Natural killer cell (primary cell): ENCODE measurements around the gene TMEM126A. TPM values are rescaled to one million over a fixed set of nuclear protein-coding genes. Genes with fewer than 3 reads are reported as not detected.

Experiments
- ATAC-seq, 3 donors: fragments of 150-1000 bp in 2 of 3; fragments of 200-7000 bp in 1 of 3; cut with Tn5 transposase; 1 replicate in 1 of 3; 2 replicates in 2 of 3; pipeline ENCODE4 v1.10.0; 2021; ENCODE audit warnings: mild to moderate bottlenecking in 2 of 3, moderate library complexity in 2 of 3
- DNase-seq, 2 donors: peaks; one replicate each; pipeline versions ENCODE4 v3.0.0 to v3.0.0-alpha.2; 2013 to 2021; ENCODE audit warnings: mixed read lengths in 1 of 2
- H3K27ac ChIP-seq: one replicate; pipeline ENCODE4 v1.5.1; 2013; ENCODE audit warnings: mild to moderate bottlenecking, low read length
- H3K27me3 ChIP-seq: one replicate; pipeline ENCODE4 v1.6.1; 2013; ENCODE audit warnings: low read length; ENCODE audit not compliant: control insufficient read depth, insufficient read depth
- H3K36me3 ChIP-seq: one replicate; pipeline ENCODE4 v1.6.1; 2013; ENCODE audit warnings: low read length; ENCODE audit not compliant: control insufficient read depth, insufficient read depth
- H3K4me1 ChIP-seq: one replicate; pipeline ENCODE4 v1.6.1; 2013; ENCODE audit warnings: low read length; ENCODE audit not compliant: control insufficient read depth, insufficient read depth
- H3K4me3 ChIP-seq: one replicate; pipeline ENCODE4 v1.5.1; 2013; ENCODE audit warnings: low read length
- H3K9me3 ChIP-seq: one replicate; pipeline ENCODE4 v1.6.1; 2013; ENCODE audit warnings: low read length; ENCODE audit not compliant: control insufficient read depth, insufficient read depth
- H3K27ac Mint-ChIP-seq, 2 donors: one replicate each; pipeline ENCODE4 v1.8.0; 2022; ENCODE audit warnings: mild to moderate bottlenecking in 2 of 2, mixed read lengths in 2 of 2, moderate library complexity in 1 of 2
- H3K27me3 Mint-ChIP-seq, 2 donors: one replicate each; pipeline ENCODE4 v1.8.0; 2022; ENCODE audit warnings: low read depth in 2 of 2, mixed read lengths in 2 of 2
- H3K36me3 Mint-ChIP-seq: one replicate; pipeline ENCODE4 v1.8.0; 2022; ENCODE audit warnings: mixed read lengths
- H3K4me1 Mint-ChIP-seq, 2 donors: one replicate each; pipeline ENCODE4 v1.8.0; 2022; ENCODE audit warnings: mixed read lengths in 2 of 2
- H3K4me3 Mint-ChIP-seq: one replicate; pipeline ENCODE4 v1.8.0; 2022; ENCODE audit warnings: mild to moderate bottlenecking, moderate library complexity, mixed read lengths
- H3K9me3 Mint-ChIP-seq, 2 donors: one replicate each; pipeline ENCODE4 v1.8.0; 2022; ENCODE audit warnings: mixed read lengths in 2 of 2
- CTCF ChIP-seq: fragments of 200-600 bp; IDR thresholded peaks from one replicate; pipeline ENCODE4 v1.8.0; 2022; ENCODE audit warnings: antibody characterized with exemption
- WGBS: methylation state at CpG from one replicate; pipeline ENCODE4 v1.1.7; 2013; ENCODE audit warnings: missing lambda C conversion rate; ENCODE audit not compliant: insufficient coverage; 5-methylcytosine and 5-hydroxymethylcytosine counted together
- intact Hi-C: fragments of 100-400 bp; cut with micrococcal nuclease; formaldehyde crosslinking; loops from one replicate; pipeline ENCODE4 v1.14.2; 2022
- total RNA-seq, 4 donors: library from RNA; stranded (reverse); fragments of 120-200 nt in 1 of 4; gene quantifications; one replicate each; pipeline versions ENCODE4 v1.2.3 to v1.2.4, GENCODE V29; 2013 to 2022

Gene TMEM126A
- 10 to 100 TPM; 16.8 to 27.6 (median 23.2) TPM for total RNA-seq
- total RNA-seq (2013) = 28.4 TPM

- Histone ChIP-seq H3K9me3 (no peaks in the 10 kb centered on the region), H3K4me3 (peak within 1 kb of the TSS; percentile 79), H3K4me1 (peaks cover 8% of the 10 kb centered on the region), H3K27me3 (peaks cover 10% of the 10 kb centered on the region), H3K36me3 (peaks cover 2% of the 10 kb centered on the region), H3K27ac (peak within 1 kb of the TSS; percentile 68)
- H3K36me3 Mint-ChIP-seq = no peaks in the 10 kb centered on the region
- peaks cover 25 to 31% of the 10 kb centered on the region in 2 donors for H3K27me3 Mint-ChIP-seq
- ATAC-seq (peak; percentile 99 to 100 (median 99)), DNase-seq (peak; percentile 86 to 94)
- no peaks in the 10 kb centered on the region for H3K9me3 Mint-ChIP-seq
- peak within 1 kb of the TSS; percentile 100 for H3K4me3 Mint-ChIP-seq
- no peak for TF ChIP-seq CTCF
- WGBS = under 1% methylated on average over 33 of the region's 33 CpGs
- intact Hi-C loops = loop anchor here (1.0 to 5.0 kb wide), 4 partner anchors 17 to 165 kb away; partner anchors contain the start of genes SYTL2 and TMEM126B
- H3K4me1 Mint-ChIP-seq = peaks cover 27 to 28% of the 10 kb centered on the region in 2 donors
- H3K27ac Mint-ChIP-seq = peak within 1 kb of the TSS; percentile 94 to 98
These were observed at the start of gene TMEM126A for GRCh38 chr11:85647604-85648299. TMEM126A (plus strand) TSS chr11:85647967; CDS start chr11:85650256, 2,289 bp downstream.

- H3K27me3 Mint-ChIP-seq = peaks cover 0 to 5% of the 10 kb centered on the region in 2 donors
- no peak overlapping the region for H3K27ac ChIP-seq
- no peaks in the 10 kb centered on the region for H3K9me3 ChIP-seq
- H3K9me3 Mint-ChIP-seq = no peaks in the 10 kb centered on the region
- H3K27me3 ChIP-seq = no peaks in the 10 kb centered on the region
- no peaks in the 10 kb centered on the region for H3K36me3 ChIP-seq
- WGBS = 76% methylated on average over 5 of the region's 5 CpGs
- intact Hi-C loops = loop anchor here (5.0 to 10.0 kb wide), 3 partner anchors 256 to 618 kb away; partner anchors contain the start of gene CCDC83
- H3K27ac Mint-ChIP-seq = no peak overlapping the region
- H3K4me3 Mint-ChIP-seq = no peak overlapping the region
- H3K4me1 ChIP-seq = no peaks in the 10 kb centered on the region
- no peak overlapping the region for H3K4me3 ChIP-seq
- H3K36me3 Mint-ChIP-seq = no peaks in the 10 kb centered on the region
- TF ChIP-seq CTCF = no peak
- ATAC-seq (no peak), DNase-seq (no peak)
- H3K4me1 Mint-ChIP-seq = no peaks in the 10 kb centered on the region
These were observed 48.7 kb upstream of the TMEM126A start for GRCh38 chr11:85599083-85599482.

- Histone ChIP-seq H3K4me3 (no peak overlapping the region), H3K4me1 (no peaks in the 10 kb centered on the region), H3K36me3 (no peaks in the 10 kb centered on the region), H3K27ac (no peak overlapping the region), H3K9me3 (no peaks in the 10 kb centered on the region), H3K27me3 (no peaks in the 10 kb centered on the region)
- Mint-ChIP-seq H3K4me1 (no peaks in the 10 kb centered on the region), H3K27ac (no peak overlapping the region), H3K36me3 (no peaks in the 10 kb centered on the region), H3K4me3 (no peak overlapping the region), H3K9me3 (no peaks in the 10 kb centered on the region), H3K27me3 (peaks cover 0 to 5% of the 10 kb centered on the region in 2 donors)
- no peak for TF ChIP-seq CTCF
- intact Hi-C loops = no loop called here
- no peak for ATAC-seq
- 87% methylated on average over 1 of the region's 2 CpGs for WGBS
- no peak for DNase-seq
These were observed 45.1 kb upstream of the TMEM126A start for GRCh38 chr11:85602526-85603213.
